Activated CD4-positive, alpha-beta T cell treated with anti-CD3 and anti-CD28 coated beads for 48 hours (primary cell): ENCODE data around the gene BZW2.
"Not testable (repeated sequence)": the region's sequence is repeated elsewhere in the genome, so short reads cannot be mapped to it uniquely, and the experiment has no call there.

Experiments used
- DNase-seq: peaks from one replicate; pipeline ENCODE4 v3.0.0-alpha.2; 2020

BZW2 gene

GRCh38 chr7:16646472-16647072 lies 591 bp downstream of the BZW2 start:
- no peak for DNase-seq

- DNase-seq = no peak
Measured at GRCh38 chr7:16647435-16647960, 1.5 kb downstream of the BZW2 start.

- DNase-seq = no peak
Measured at GRCh38 chr7:16648551-16648950, 2.6 kb downstream of the BZW2 start.

DNA sequence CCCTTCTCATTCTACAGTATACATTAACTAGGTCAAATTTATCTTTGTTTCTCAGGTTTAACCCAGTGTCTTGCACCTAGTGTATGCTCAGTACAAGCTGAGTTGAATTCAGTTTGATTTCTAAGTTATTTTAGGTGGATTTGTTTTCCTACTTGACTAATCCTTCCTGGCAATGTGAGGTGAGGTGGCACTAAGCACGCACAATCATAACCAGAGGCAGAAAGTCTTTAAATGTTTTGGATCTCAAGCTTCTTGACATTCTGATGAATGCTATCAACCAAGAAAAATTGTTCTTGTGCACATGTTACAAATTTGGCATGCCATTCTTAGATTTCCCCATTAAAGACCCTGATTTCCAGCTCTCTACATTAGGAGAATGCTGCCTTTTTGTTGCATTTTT lies 3.2 kb downstream of the BZW2 start:
- no peak for DNase-seq

DNA sequence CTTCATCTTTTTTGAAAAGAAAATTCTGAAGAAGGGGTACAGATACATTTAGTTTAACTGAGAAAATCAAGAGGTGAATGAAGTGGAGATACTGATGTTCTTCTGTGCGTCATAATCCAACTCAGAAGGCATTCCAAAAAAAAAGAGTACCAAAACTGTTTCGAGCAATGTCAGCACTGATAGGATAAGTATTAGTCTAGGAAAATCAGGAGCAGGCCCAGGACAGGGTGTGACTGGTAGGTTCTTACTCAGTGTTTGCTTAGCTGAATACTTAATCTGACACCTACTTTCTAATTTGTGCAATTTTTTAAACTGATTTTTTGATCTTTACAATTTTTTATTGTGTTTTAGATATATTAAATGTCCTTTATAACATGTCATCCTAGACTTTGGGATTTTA lies 4.3 kb downstream of the BZW2 start:
- DNase-seq = no peak

DNA sequence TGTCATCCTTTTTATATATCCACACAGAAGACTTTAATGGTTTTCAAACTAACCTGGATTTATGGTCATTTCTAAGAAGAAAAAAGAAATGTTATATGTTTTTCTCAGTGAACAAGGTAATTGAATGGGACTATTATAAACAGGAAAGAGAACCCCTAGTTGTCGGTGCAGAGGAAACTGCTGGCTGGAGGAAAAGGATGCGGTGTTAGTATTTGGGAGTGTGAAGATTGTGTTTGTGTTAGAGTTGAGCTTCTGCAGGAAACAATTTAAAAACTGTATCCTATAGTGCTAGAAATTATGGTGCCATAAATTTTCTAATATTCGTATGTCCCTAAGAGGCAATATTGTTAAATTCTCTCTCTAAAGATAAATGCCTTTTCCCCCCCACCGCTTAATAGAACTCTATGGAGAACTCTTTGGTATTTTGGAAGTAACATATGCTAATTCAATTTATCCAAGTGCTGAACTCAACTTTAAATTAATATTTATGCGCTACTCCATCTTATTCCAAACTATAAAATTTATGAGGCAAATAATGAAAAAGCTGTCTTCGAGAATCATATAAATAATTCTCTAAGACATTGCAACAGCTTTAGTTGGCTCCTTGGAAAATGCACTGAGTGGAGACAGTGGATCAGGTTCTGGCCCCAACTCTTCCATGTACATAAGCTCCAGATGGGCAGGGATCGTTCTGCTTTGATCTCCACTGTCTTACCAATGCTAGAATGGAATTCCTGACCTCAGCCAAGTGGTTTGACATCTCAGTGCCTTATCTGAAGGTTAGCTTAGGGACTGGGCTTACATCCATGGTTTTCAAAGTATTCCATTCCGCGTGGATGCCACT lies 5.6 kb downstream of the BZW2 start:
- no peak for DNase-seq

DNA sequence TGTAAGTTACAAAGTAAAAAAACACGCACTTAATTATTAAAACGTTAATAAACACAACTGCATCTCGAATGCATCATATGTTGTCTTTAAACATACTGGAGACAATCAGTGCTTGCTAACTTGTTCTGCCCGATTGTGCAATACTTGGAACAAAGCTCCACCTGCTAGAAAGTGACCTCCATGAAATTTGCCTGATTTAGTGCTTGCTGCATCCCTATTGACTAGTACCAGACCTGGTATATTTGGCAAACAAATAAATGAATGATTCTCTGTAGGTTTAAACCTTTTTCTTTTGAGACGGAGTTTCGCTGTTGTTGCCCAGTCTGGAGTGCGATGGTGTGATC lies 6.2 kb downstream of the BZW2 start:
- no peak for DNase-seq

- no peak for DNase-seq
Measured at GRCh38 chr7:16652888-16653287, 6.9 kb downstream of the BZW2 start.

DNA sequence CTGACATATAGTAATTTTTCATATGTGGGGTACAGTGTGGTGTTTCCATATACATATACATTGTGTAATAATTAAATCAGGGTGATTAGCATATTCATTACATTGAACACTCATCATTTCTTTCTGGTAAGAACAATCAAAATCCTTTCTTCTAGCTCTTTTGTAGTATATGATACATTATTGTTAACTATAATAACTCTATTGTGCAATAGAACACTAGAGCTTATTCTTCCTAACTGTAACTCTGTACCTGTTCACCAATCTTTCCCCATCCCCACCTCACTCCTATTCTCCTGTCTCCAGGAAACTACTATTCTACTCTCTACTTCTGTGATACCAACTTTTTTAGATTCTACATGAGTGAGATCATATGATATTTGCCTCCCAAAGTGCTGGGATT lies 9.4 kb downstream of the BZW2 start:
- no peak for DNase-seq

DNA sequence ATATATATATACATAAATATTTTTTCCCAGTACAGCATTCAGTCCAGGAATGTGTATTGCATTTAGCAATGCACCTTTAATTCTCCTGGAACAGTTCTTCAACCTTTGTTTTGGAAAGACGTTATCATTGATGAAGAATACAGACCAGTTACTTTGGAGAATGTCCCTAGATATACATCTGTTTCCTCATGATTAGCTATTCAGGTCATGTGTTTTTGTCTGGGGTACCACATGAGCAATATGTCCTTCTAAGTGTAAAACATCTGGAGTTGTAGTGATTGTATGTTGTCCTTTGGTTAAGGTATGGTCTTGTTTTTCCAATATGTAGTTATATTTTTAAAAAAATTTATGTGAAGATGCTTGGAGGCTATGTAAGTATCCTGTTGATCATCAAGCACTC lies 10.2 kb downstream of the BZW2 start:
- no peak for DNase-seq

- no peak for DNase-seq
Measured at GRCh38 chr7:16657656-16658279, 11.8 kb downstream of the BZW2 start.

DNA sequence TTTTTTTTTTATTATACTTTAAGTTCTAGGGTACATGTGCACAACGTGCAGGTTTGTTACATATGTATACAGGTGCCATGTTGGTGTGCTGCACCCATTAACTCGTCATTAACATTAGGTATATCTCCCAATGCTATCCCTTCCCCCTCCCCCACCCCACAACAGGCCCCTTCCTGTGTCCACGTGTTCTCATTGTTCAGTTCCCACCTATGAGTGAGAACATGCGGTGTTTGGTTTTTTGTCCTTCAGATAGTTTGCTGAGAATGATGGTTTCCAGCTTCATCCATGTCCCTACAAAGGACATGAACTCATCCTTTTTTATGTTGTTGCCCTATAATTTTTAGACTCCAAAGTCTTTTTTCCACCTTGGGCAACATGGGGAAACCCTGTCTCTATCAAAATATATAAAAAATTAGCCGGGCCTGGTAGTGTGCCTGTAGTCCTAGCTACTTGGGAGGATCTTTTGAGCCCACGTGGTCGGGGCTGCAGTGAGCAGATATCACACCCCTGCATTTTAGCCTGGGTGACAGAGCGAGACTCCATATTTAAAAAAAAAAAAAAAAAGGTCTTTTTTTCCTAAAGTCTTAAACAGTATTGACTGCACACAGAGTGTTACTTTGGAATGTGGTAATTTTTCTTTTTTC lies 14.0 kb downstream of the BZW2 start:
- not testable (repeated sequence) for DNase-seq

DNA sequence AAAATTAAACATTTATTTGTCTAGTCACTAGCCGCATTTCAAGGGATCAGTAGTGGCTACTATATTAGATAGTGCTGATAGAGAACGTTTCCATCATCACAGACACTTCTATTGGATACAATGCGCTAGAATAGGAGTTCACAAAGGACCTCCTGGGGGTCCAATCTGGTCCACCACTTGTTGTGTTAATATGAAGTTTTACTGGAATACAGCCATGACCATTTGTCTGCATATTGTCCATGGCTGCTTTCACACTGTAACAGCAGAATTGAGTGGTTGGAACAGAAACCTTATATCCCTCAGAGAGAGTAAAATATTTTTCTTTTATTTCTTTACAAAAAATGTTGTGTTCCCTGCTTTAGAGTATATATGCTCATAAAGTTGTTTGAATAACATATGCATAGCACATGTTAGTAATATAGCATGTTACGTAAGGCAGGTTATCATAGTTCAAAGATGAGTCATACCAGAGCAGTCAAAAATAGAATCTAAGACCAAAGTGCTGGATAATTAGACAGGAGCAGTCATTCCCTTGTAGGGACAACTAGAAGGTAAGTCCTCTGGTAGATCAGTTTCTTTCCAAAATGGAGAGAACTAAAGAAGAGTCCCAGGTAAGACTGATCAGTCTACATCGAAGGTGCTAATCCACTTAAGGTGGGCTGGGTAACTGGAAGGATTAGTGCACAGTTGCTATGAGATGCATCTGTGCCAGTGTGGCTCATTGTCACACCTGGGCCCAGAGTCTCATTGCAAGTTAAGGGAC lies 14.9 kb downstream of the BZW2 start:
- DNase-seq = no peak

DNA sequence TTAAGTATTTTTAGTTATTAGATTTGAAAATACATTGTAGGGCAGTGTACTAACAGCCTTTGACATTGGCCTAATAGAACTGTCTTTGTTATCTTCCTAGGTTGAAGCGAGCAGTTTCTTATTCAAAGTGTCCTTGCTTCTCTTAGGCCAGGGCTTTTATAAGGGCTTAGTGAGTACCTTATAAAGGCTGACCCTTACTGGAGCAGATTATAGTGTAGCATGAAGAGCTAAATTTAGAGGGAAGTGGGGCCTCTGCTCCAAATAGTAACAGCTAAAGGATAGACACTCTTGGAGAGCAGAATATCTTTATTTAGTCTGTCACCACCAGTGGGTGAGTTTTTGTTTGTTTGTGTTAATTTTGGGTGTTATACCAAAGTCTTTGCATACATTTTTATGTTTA lies 15.9 kb downstream of the BZW2 start:
- no peak for DNase-seq

DNA sequence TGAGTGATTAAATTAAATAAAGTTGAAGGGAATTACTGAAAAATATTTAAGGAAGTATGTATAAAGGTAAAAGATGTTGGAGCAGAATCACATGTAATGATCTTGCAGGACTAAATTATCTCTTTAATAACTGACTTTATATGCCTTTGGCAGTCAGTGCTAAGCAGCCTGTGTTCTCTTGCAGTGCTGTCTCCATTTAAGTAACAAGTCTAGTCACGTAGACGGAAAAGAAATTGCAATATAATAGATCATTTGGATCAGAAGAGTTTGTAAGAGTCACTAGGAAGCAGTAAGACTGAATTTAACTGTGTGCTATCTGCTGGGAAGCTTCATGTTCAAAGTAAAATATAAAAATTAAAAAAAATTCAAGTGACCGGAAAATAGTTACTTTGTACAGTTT lies 21.4 kb downstream of the BZW2 start:
- DNase-seq = no peak

GRCh38 chr7:16668049-16668858 lies 22.3 kb downstream of the BZW2 start:
- DNase-seq = no peak

DNA sequence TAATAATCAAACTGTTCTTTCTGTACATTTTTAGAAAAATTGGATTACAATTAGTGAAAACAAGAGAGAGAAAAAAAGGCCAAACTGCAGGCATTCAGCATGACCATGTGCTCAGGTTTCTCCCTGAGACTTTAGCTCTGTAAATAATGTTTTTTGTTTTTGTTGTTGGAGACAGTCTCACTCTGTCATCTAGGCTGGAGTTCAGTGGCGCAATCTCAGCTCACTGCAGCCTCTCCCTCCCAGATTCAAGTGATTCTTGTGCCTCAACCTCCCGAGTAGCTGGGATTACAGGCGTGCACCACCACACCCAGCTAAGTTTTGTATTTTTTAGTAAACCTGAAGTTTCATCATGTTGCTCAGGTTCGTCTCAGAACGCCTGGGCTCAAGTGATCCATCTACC lies 23.0 kb downstream of the BZW2 start:
- no peak for DNase-seq

- no peak for DNase-seq
Measured at GRCh38 chr7:16669581-16669980, 23.6 kb downstream of the BZW2 start.

GRCh38 chr7:16670021-16670420 lies 24.0 kb downstream of the BZW2 start:
- no peak for DNase-seq

DNA sequence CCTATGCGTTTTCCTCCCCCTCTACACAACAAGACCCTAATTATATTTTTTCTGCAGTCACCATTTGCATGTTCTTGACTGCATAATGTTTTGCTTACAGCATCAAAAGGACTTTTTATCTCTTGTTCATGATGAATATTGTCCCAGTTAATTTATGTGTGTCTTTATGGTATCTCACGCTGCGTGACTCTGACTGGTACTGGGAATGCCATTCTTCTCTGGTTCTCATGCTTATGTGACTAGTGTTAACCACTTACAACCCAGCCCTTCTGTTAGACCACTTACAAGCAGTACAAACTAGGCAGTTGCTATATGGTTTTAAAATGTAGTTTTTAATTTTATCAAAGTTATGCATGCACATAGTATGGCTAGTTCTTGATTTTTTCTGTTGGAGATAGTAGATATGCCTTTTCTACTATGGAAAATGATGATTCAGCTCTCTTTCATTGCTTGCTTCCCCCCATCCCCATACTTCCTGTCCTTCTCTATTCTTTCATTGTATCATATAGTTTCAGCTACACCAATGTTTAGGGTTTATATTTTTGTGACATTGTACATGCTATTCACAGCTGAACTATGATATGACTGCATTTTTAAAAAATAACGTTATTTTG lies 24.9 kb downstream of the BZW2 start:
- no peak for DNase-seq

GRCh38 chr7:16671811-16672210 lies 25.8 kb downstream of the BZW2 start:
- no peak for DNase-seq

DNA sequence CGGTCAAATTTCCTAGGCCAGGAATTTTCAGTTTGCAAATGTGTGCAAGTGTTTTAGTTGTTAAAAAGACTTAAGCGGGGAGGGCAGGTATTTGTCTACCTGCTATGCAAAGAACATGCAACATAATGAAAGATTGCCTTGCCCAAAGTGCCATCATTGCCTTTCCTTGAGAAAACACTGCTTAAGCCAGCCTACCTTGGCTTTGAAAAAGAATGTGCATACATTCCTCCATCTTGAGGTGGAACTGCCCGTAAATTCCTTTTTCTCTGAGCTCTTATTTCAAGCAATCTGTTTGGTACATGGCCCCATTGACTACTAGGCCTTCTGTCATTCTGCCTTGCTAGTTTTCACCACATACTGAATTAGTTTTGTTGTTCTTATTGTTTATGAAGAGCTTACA lies 29.3 kb downstream of the BZW2 start:
- DNase-seq = no peak
